ENCODE data around the gene CEP250. TPM values are rescaled to one million over a fixed set of nuclear protein-coding genes. Genes with fewer than 3 reads are reported as not detected.

CEP250 gene
- total RNA-seq, 1 donor from 2014 or later: 39.1 TPM

- DNase-seq (ENCODE audit: low spot score): no peak
- intact Hi-C loops (cut with DNase I): no loop called here
- ATAC-seq: no peak
Measured at GRCh38 chr20:35489717-35490116, 34.3 kb downstream of the CEP250 start.

DNA sequence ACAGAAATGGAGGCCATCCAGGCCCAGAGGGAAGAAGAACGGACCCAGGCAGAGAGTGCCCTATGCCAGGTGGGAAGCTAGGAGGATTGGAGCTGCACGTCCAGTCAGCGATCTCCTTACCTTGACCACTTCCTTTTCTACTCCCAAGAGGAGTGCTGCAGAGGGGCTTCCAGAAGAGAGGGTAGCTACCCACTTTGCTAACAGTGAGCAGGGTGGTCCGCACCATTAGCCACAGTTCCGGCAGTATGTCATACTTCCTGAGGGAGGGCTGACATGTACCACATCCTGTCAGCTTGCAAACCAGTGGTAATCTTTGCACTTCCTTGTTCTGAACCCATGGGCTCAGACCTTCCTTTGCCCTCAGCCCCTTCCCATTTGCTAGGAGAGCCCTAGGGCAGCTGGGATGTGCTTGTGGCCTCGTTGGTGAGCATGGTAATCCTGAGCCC lies 35.4 kb downstream of the CEP250 start:
- ATAC-seq (peak; percentile 75), DNase-seq (ENCODE audit: low spot score) (no peak)
- intact Hi-C loops (cut with DNase I): no loop called here

DNA sequence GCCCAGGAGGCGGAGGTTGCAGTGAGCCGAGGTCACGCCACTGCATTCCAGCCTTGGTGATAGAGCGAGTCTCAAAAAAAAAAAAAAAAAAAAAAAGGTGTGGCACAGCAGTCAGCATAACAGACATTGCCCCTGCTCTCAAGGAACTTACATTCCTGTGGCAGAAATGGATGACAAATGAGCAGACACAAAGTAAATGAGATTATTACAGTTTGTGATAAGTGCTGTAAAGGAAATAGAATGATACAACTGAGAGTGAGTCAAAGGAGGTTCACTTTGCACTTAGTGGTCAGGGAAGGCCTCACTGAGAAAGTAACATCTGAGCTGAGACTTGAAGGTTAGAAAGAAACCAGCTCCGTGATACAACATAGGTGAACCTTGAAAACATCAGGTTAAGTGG lies 36.4 kb downstream of the CEP250 start:
- intact Hi-C loops (cut with DNase I): no loop called here
- DNase-seq (ENCODE audit: low spot score) (no peak), ATAC-seq (no peak)

GRCh38 chr20:35492352-35492751 lies 37.0 kb downstream of the CEP250 start:
- ATAC-seq (no peak), DNase-seq (ENCODE audit: low spot score) (no peak)
- intact Hi-C loops (cut with DNase I): no loop called here

DNA sequence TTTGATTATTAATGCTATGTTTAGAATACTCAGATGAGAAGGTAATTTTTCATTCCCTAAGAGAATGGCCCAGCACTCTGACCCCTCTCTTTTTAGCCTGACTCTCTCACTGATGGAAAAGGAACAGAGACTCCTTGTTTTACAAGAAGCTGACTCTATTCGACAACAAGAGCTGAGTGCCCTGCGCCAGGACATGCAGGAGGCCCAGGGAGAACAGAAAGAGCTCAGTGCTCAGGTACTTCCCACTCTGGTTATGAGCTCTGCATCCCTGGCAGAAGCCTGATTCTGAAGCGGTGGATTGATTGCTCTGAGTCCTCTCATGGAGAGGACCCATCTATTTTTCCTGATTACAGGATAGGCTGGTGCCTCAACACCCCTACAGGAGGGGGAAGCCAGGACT lies 41.1 kb downstream of the CEP250 start:
- ATAC-seq (no peak), DNase-seq (ENCODE audit: low spot score) (no peak)
- intact Hi-C loops (cut with DNase I): no loop called here

DNA sequence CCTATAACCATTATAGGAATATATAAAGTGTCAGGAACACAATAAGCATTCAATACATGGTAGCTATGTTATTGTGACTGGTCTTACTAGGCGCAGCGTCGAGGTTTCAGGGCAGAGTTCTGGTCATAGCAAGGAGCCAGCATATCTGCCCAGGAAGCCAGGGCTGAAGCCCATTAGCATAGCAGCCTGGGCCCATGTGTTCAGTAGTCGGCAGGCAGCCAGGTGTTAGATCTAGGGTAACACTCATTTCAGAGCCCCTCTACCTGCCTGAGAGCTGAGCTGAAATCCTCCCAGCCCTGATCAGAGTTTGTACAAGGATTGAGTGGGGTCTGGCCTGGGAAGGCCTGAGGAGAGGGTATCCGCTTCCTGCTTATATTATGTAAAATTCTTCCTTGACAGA lies 41.9 kb downstream of the CEP250 start:
- ATAC-seq (peak; percentile 35), DNase-seq (ENCODE audit: low spot score) (no peak)
- intact Hi-C loops (cut with DNase I): no loop called here

GRCh38 chr20:35497780-35498189 lies 42.4 kb downstream of the CEP250 start:
- peak; percentile 95 for ATAC-seq

DNA sequence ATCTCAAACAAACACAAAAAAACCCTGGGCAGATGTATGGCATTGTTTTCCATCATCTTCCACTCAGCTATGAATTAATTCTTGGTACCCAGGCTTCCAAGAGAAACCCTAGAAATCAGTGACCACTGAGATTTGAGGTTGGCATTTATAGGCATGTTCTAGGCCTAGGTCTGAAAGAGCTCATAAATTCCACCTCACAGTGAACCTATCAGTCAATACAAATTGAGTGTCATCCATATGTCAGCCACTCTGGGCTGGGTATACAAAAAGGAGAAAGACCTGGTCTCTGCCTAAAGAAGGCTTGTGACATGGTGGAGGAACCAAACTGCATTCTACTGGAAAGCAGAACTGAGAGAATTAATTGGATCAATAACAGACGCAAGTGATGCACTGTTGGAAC lies 43.9 kb downstream of the CEP250 start:
- ATAC-seq (no peak), DNase-seq (ENCODE audit: low spot score) (no peak)
- intact Hi-C loops (cut with DNase I): no loop called here

More at GRCh38 chr20:35497780-35498189, 42.4 kb downstream of the CEP250 start:
- peak; percentile 69 for DNase-seq (ENCODE audit: low spot score)
- intact Hi-C loops (cut with DNase I): no loop called here

DNA sequence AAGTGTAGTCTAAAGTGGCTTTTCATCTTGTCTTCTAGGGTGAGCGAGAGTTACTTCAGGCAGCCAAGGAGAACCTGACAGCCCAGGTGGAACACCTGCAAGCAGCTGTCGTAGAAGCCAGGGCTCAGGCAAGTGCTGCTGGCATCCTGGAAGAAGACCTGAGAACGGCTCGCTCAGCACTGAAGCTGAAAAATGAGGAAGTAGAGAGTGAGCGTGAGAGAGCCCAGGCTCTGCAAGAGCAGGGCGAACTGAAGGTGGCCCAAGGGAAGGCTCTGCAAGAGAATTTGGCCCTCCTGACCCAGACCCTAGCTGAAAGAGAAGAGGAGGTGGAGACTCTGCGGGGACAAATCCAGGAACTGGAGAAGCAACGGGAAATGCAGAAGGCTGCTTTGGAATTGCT lies 47.0 kb downstream of the CEP250 start:
- DNase-seq (ENCODE audit: low spot score): no peak
- intact Hi-C loops (cut with DNase I): no loop called here
- ATAC-seq: no peak

DNA sequence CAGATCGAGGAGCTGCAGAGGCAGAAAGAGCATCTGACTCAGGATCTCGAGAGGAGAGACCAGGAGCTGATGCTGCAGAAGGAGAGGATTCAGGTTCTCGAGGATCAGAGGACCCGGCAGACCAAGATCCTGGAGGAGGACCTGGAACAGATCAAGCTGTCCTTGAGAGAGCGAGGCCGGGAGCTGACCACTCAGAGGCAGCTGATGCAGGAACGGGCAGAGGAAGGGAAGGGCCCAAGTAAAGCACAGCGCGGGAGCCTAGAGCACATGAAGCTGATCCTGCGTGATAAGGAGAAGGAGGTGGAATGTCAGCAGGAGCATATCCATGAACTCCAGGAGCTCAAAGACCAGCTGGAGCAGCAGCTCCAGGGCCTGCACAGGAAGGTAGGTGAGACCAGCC lies 47.9 kb downstream of the CEP250 start:
- intact Hi-C loops (cut with DNase I): no loop called here
- DNase-seq (ENCODE audit: low spot score): no peak
- no peak for ATAC-seq

GRCh38 chr20:35503841-35504561 lies 48.6 kb downstream of the CEP250 start:
- DNase-seq (ENCODE audit: low spot score) (no peak), ATAC-seq (peak; percentile 19)
- intact Hi-C loops (cut with DNase I): no loop called here

DNA sequence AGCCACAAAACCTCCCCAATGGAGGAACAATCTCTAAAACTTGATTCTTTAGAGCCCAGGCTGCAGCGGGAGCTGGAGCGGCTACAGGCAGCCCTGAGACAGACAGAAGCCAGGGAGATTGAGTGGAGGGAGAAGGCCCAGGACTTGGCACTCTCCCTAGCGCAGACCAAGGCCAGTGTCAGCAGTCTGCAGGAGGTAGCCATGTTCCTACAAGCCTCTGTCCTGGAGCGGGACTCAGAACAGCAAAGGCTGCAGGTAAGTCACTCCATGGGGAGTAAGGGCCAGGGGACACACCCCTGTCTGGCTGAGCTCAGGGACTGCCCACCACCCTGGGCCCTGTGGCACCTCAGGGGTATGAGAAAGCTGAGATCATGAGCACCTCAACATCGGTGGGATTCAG lies 49.4 kb downstream of the CEP250 start:
- intact Hi-C loops (cut with DNase I): no loop called here
- ATAC-seq (no peak), DNase-seq (ENCODE audit: low spot score) (no peak)

- intact Hi-C loops (cut with DNase I): no loop called here
- no peak for ATAC-seq
- no peak for DNase-seq (ENCODE audit: low spot score)
Measured at GRCh38 chr20:35506179-35506578, 50.8 kb downstream of the CEP250 start.

- intact Hi-C loops (cut with DNase I): no loop called here
- ATAC-seq (no peak), DNase-seq (ENCODE audit: low spot score) (no peak)
Measured at GRCh38 chr20:35506872-35507638, 51.7 kb downstream of the CEP250 start.

GRCh38 chr20:35508493-35509218 lies 53.3 kb downstream of the CEP250 start:
- DNase-seq (ENCODE audit: low spot score): no peak
- ATAC-seq: no peak
- intact Hi-C loops (cut with DNase I): no loop called here

GRCh38 chr20:35510951-35511735 lies 55.7 kb downstream of the CEP250 start:
- DNase-seq (ENCODE audit: low spot score): no peak
- intact Hi-C loops (cut with DNase I): no loop called here
- no peak for ATAC-seq

- ATAC-seq (peak; percentile 18), DNase-seq (ENCODE audit: low spot score) (no peak)
- intact Hi-C loops (cut with DNase I): no loop called here
Measured at GRCh38 chr20:35511814-35512420, 56.5 kb downstream of the CEP250 start.

DNA sequence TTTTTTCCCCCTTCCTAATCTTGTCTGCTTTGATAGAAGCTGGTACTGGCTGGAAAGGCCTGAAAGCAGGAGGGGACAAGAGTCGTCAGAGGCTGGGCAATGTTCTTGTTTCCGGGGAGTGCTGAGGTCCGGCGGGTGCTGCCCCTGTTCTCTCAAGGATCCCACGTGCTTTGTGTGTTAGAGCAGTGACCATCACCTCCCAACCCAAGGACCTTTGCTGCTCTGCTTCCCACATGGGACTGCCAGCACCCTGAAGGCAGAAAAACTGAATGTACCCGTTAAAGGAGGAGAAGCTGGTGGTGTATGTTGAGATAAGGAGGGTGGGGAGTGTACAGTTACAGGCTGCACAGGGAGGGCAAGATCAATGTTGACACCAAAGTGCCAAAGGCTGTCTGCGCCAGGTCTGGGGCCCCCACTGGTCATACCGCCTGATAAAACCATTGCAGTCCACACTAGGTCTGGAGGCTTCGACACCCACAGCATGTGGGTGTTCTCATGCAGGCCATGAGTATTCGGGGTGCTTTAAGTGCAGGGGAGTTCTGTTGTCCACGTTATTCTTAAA lies 59.1 kb downstream of the CEP250 start:
- intact Hi-C loops (cut with DNase I): no loop called here
- no peak for DNase-seq (ENCODE audit: low spot score)
- no peak for ATAC-seq

All from sciatic nerve (tissue), 2 donors.